NCI-H146 (cell line): ENCODE data around the gene KRTAP10-4.

ENCODE experiments used
- DNase-seq: peaks from one replicate; lab custom pipeline; 2025; lab: John Stamatoyannopoulos, UW

KRTAP10-4 gene, protein sequence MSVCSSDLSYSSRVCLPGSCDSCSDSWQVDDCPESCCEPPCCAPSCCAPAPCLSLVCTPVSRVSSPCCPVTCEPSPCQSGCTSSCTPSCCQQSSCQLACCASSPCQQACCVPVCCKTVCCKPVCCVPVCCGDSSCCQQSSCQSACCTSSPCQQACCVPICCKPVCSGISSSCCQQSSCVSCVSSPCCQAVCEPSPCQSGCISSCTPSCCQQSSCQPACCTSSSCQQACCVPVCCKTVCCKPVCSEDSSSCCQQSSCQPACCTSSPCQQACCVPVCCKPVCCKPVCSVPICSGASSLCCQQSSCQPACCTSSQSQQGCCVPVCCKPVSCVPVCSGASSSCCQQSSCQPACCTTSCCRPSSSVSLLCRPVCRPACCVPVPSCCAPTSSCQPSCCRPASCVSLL

GRCh38 chr21:44573630-44574456 lies at the start of gene KRTAP10-4:
TSS of gene KRTAP10-4 (plus strand) at chr21:44573729. CDS start at chr21:44573759, 30 bp downstream.
- DNase-seq, result peak; percentile 77

- DNase-seq, result no peak
These were observed 48.8 kb upstream of the KRTAP10-4 start for GRCh38 chr21:44524414-44525371.

DNA sequence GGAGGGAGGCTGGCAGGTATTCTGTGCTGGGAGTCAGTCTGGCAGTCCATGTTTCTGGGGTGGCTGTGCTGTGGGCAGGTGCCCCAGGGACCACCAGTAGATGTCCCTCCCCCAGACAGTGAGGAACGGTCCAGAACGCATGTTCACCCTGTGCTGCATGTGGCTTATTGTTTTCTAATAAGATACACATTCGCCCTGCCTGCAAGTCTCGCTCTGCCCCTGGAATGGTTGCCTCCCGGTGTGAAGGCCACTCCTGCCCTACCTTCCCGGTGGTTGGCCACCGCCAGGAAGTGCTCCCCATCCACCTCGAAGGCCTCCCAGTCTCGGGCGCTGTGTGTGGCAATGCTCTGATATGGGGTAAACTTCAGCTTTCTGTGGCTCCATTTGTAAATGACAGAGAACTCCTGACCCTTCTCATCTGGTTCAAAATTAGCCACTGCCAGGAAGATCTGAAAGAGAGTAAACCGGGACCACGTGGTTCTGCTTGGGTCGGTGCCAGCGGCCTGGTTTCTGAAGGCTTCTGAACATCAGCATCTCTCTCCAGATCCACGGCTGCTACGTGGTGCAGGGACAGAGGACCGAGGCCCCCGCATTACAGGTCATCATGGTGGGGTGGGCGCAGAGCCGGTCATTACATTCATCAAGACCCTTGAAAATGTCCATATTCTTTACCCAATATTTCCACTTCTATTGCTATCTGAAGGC lies 48.0 kb upstream of the KRTAP10-4 start:
- DNase-seq, result no peak

DNA sequence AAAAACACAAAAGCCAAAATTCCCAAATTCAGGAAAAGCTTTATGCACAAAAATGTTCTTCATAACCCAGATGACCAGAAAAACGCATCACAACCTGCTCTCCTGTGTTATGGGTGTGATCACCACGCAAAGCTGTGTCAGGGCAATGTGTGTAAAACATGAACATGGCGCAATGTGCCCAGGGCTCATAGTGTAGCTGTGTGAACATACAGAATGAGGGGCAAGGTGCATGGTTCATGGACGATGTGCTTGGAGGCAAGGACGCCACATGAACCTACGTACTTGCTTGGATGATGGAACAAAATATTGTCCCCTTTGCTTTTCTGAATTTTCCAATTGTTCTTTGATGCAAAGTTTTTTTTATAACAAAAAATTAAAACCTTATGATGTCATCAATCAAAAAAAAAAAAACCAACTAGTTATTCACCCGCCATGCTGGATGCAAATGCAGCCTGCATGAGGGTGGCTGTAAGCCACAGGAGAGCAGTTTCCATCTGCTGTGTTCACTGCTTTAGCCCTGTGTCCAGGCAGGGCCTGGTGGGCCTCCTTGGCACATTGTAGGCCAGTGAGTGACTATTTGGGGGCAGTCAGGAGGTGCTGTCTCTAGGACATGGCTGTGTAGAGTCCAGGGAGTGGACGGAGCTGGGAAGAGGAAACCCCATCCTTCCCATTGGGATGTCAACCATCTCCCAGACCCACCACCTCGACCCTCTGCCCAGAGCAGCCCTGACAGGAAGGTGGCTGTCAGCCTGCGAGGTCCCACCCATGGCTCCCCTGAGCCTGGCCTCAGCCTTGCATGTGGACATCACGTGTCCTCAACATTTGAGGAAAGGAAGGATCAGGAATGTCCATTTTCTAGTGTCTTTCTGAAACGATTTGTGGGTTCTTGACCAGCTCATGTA lies 47.2 kb upstream of the KRTAP10-4 start:
- no peak for DNase-seq

GRCh38 chr21:44527156-44527982 lies 46.2 kb upstream of the KRTAP10-4 start:
- DNase-seq, result no peak

DNA sequence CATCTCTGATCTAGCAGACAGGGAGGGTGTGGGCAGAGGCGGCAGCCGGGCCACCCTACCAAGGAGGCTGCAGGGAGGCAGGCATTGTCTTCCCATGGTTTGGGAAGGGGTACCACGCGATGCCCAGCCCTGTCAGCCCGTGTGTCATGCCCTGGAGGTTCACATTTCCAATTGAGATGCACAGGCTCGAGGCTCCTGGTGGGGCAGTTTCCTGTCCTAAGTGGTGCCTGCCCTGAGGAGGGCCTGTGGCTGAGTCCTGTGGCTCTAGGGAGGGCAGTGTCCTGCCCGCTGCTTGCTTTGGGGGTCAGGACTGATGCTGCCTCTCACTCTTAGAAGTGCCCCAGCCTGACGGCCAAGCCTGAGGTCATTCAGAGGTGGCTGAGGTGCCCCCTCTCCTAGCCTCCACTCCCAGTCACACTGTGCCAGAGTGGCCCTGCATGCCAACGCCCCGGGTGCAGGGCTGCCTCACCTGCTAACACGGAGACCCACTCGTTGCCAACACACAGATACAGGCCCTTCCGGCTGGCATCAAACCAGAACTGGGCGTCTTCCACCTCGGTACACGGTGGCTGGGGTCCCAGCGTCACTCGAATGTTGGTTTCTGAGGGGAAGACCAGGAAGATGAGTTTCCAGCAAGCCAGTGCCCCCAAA lies 45.4 kb upstream of the KRTAP10-4 start:
- no peak for DNase-seq

DNA sequence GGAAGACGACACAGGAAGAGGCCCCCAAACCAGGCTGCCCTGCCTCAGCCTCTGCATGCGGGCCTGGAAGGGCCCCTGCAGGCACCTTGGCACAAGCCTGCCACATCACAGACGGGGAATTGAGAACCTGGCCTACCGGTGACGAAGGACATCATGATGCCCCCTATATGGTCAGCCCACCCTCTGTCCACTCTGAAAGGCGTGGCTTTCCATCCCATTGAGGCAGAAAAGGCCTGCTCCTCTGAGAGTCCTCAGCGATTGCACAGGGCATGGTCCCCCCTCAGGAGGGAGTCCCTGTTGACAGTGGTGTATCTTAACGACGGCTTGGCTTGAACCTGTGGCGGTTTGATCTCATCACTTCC lies 44.9 kb upstream of the KRTAP10-4 start:
- DNase-seq, result no peak

DNA sequence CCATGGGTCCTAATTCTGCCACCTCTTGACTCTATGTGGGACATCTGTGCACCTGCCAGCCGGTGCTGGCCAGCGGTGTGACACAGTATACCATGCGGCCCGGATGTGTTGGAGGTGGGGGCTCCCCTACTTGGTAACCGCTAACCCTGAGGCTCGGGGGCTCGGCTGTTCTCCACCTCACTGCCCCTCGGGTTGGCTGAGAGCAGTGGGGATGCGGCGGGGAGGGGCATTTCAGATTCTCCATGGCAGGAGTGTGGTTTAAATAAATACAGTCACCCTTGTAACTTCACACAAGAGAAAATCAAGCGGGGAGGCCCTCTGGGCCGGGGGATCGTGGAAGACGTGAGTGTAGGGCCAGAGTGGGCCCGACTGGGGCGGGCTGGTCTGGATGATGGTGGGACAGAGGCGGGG lies 44.5 kb upstream of the KRTAP10-4 start:
- no peak for DNase-seq

GRCh38 chr21:44529503-44530125 lies 43.9 kb upstream of the KRTAP10-4 start:
- DNase-seq, result no peak

DNA sequence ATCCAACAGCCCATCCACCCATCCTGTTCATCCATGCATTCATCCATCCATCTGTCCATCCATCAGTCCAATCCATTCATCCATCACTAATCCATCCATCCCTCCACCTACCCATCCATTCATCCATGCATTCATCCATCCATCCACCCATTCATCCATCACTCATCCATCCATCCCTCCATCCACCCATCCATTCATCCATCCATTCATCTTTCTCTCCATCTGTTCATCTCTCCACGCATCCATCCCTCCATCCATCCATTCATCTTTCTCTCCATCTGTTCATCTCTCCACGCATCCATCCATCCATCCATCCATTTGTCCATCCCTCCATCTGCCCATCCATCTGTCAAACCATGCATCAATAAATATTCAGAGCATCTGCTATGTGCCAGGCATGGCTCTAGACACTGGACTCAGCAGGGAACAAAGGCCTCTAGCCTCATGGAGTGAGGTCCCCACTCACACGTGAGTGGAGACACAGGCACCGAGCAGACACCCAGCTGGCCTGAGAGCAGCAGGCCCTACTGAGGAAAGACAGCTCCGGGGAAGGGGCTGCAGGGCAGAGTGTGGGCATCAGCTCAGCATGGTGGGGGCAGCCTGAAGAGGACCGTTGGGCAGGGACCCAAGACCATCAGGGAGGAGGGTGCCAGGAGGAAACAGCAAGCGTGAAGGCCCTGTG lies 43.2 kb upstream of the KRTAP10-4 start:
- no peak for DNase-seq

- DNase-seq, result no peak
These were observed 42.5 kb upstream of the KRTAP10-4 start for GRCh38 chr21:44530903-44531605.

GRCh38 chr21:44531606-44532564 lies 41.6 kb upstream of the KRTAP10-4 start:
- DNase-seq, result no peak

- DNase-seq, result no peak
These were observed 40.8 kb upstream of the KRTAP10-4 start for GRCh38 chr21:44532712-44533111.

- DNase-seq, result no peak
These were observed 40.2 kb upstream of the KRTAP10-4 start for GRCh38 chr21:44533121-44533890.
